Left renal pelvis (tissue), 4 donors: ENCODE measurements around the gene CGB3. TPM values are rescaled to one million over a fixed set of nuclear protein-coding genes. Genes with fewer than 3 reads are reported as not detected.

ENCODE experiments used
- DNase-seq, 4 donors: peaks; one replicate each; pipeline ENCODE4 v3.0.0-alpha.2; 2013; ENCODE audit warnings: low read depth in 4 of 4, low spot score in 3 of 4
- polyA plus RNA-seq, 4 donors: library from polyadenylated mRNA; unstranded; fragments of 120-200 nt; gene quantifications; one replicate each; pipeline ENCODE4 v1.2.1, GENCODE V29; 2013; ENCODE audit not compliant: insufficient read length in 4 of 4

The CGB3 gene
- polyA plus RNA-seq, 4 donors = 0.26 TPM; not detected in 3

DNA sequence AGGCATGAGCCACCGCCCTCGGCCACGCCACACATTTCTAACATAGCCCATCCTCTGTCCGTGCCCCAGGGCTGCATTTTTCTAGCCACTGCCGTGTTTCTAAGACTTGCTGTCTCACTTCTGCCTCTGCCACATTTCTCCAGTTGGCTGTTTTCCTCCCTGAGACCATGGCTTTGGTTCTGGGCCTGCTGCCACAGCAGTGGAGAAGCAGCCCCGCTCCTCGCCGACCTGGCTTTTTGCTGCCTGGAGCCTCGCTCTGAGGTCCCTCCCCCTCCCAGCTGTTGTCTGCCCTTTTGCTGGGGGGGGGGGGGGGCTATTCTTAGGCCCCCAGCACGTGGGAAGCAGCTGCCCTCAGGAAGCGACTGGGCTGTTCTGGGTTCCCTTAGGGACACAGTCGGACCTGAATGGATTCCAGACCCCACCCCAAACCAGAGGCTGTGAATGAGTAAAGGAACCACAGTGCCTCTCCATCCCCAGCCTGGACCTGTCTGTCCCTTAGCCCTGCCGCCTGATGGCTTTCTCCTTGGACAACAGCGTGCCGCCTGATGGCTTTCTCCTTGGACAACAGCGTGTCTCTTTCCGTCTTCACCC lies 34.3 kb downstream of the CGB3 start:
- no peak for DNase-seq

DNA sequence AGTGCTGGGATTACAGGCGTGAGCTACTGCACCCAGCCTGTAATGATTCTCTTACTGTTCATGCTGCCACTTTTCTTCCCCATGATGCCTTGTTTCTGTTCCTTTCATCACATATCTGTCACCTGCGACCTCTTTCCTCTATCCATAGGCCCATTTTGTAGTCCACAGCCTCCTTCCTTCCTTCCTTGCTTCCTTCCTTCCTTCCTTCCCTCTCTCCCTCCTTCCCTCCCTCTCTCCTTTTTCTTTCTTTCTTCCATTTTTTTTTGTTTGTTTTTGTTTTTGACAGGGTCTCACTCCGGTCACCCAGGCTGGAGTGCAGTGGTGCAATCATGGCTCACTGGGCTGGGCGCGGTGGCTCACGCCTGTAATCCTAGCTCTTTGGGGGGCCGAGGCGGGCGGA lies 35.3 kb downstream of the CGB3 start:
- no peak for DNase-seq

DNA sequence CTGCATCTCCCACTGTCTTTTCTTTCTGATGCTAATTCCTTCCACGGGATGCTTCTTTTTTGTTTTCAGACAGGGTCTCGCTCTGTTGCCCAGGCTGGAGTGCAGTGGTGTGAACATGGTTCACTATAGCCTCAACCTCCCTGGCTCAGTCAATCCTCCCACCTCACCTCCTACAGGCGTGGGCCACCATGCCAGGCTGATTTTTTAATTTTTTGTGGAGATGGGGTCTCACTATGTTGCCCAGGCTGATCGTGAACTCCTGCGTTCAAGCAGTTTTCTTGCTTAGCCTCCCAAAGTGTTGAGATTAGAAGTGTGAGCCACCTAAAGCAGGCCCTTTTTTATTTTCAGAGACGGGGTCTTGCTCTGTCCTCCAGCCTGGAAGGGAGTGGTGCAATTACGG lies 35.8 kb downstream of the CGB3 start:
- DNase-seq = no peak

DNA sequence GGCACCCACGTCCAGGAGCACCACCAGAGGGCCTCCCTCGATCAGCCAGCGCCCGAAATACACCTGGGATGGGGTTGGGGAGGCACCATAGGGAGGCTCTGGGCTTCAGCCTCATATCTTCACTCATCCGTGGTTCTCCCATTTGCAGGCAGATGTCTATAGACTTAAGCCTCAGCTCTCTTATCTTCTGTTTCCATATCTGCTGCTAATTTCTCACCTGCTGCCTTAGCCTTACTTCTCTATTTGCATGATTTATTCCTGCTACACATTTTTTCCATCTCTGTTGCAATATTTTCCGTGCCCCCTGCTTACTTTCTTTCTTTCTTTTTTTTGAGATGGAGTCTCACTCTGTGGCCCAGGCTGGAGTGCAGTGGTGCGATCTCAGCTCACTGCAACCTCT lies 36.8 kb downstream of the CGB3 start:
- no peak for DNase-seq

DNA sequence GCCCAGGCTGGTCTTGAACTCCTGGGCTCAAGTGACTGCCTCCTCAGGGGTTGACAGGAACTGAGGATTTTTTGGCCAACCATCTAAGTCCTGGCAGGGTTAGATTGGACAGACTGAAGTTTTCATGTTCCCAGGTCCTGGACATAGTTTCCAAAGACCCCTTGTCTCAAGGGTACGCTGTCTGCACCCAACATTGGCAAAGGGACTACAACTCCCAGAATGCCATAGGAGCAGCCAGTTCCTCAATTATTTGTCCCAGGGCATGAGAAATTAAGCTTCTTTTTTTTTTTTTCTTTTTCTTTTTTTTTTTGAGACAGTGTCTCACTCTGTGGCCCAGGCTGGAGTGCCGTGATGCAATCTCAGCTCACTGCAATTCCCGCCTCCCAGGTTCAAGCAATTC lies 37.9 kb downstream of the CGB3 start:
- no peak for DNase-seq

DNA sequence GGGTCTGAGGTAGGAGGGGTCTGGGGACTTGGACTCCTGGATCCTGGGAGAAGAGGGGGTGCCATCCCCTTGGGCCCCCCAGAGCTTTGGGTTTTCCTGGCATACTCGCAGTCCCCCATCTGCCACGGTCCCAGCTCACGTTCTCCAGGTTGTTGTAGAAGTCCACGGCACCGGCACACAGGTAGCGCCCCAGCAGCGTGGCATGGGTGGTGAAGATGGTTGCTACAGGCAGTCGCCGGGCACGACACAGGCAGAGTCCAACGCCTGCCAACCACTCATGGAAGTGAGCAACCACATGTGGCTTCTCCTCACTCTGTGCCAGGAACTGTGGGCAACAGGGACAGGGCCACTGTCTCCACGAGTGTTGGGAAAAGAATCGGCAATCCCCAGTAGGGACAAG lies 38.4 kb downstream of the CGB3 start:
- DNase-seq = no peak

DNA sequence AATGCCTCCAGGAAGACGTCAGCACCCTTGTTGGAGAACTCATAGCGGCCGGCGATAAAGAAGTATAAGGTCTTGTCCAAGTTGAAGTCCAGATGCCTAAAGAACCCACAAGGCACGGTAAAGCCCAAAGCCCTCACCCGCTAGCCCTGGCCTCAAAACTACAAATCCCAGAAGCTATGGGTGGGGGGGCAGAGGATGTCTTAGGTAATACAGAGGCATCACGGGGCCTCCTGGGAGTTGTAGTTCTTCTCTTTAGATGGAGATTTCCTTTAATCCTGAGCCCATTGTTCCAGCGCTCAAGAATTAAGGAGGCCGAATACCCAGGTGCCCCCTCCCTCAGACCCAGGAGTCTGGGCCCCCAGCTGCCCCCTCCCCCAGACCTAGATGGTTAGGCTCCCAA lies 41.9 kb downstream of the CGB3 start:
- DNase-seq = no peak

DNA sequence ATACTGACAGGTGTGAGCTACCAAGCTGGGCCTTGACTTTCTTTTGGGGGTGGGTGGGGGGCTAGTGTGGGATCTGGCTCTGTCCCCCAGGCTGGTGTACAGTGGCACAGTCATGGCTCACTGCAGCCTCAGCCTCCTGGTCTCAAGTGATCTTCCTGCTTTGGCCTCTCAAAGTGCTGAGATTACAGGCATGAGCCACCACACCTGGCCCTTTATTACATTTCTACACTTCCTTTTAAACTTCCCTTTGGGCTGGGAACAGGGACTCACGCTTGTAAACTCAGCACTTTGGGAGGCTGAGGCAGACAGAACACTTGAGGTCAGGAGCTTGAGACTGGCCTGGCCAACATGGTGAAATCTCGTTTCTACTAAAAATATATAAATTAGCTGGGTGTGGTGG lies 47.1 kb downstream of the CGB3 start:
- no peak for DNase-seq

DNA sequence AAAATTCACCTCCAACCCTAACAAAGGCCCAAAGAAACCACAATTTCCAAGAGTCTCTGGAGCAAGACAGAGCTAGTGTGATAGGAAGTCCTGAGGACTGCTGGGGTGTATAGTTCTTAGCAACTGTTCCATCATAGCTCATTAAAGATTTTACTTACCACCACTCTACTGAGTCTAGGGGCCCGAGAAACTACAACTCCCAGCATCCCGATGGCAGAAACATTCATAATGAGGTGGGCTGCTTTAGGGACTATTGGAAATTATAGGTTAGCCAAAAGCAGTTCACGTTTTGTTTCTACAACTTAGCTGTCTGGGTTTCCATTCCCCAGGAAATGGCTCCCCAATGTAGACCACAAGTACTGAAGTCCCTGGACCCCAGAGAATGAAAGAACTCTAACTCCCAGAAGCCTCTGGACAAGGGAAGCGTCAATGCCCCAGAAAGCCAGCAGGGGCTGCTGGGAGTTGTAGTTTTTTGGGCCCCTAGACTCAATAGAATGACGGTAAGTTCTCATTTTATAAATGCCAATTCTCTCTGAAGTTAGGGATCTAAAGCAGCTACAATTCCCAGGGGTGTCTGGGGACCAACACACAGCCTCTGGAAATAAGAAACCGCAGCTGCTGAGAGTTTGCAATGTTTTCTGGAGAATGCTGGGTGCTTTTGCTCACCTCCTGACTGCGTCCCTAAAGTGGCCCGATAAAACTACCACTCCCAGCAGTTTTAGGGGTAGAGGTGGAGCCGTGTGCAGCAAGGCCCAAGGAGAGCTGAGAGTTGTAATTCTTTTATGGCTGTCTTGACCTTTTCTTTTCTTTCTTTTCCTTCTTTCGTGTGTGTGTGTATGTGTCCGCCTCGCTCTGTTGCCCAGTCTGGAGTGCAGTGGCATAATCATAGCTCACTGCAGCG lies 47.9 kb downstream of the CGB3 start:
- DNase-seq = no peak

Other genes starting within 250 kb of the CGB3 start
- 10 to 100 TPM; 19.5 to 58.6 (median 32.0) TPM for gene BCAT2, start 213.3 kb downstream of the CGB3 start, polyA plus RNA-seq
- 10 to 100 TPM in 3 of 4 donors, 1 to 10 TPM in 1; 8.3 to 38.2 (median 26.3) TPM for gene HSD17B14, start 187.8 kb downstream of the CGB3 start, polyA plus RNA-seq
- gene PLEKHA4, start 155.7 kb downstream of the CGB3 start, polyA plus RNA-seq = 10 to 100 TPM; 19.8 to 60.5 (median 27.7) TPM
- 100 to 1,000 TPM in 1 of 4 donors, 10 to 100 TPM in 3; 30.6 to 343 (median 32.6) TPM for gene PPP1R15A, start 151.9 kb downstream of the CGB3 start, polyA plus RNA-seq
- 1 to 10 TPM in 3 of 4 donors, under 1 TPM in 1; 0.60 to 1.5 (median 1.3) TPM for gene TULP2, start 125.6 kb downstream of the CGB3 start, polyA plus RNA-seq
- gene NUCB1, start 124.0 kb downstream of the CGB3 start, polyA plus RNA-seq = 100 to 1,000 TPM; 223 to 314 (median 261) TPM
- 1 to 10 TPM; 1.6 to 8.0 (median 6.5) TPM for gene DHDH, start 90.6 kb downstream of the CGB3 start, polyA plus RNA-seq
- gene BAX, start 69.5 kb downstream of the CGB3 start, polyA plus RNA-seq = 10 to 100 TPM; 49.6 to 83.8 (median 71.4) TPM
- 1,000 to 10,000 TPM; 1,558 to 2,525 (median 2,184) TPM for gene FTL, start 59.0 kb downstream of the CGB3 start, polyA plus RNA-seq
- gene GYS1, start 31.0 kb downstream of the CGB3 start, polyA plus RNA-seq = 10 to 100 TPM; 24.0 to 50.7 (median 39.6) TPM
- gene RUVBL2, start 30.4 kb downstream of the CGB3 start, polyA plus RNA-seq = 10 to 100 TPM; 51.0 to 91.7 (median 79.3) TPM
- gene LHB, start 7.2 kb downstream of the CGB3 start, polyA plus RNA-seq = under 1 TPM in 1 of 4 donors, not detected in 3; 0.47 TPM
- under 1 TPM in 1 of 4 donors, not detected in 3; 0.35 TPM for gene CGB2, start 7.6 kb upstream of the CGB3 start, polyA plus RNA-seq
- not detected for gene CGB1, start 12.6 kb upstream of the CGB3 start, polyA plus RNA-seq
- under 1 TPM in 1 of 4 donors, not detected in 3; 0.18 TPM for gene CGB5, start 19.5 kb upstream of the CGB3 start, polyA plus RNA-seq
- under 1 TPM in 2 of 4 donors, not detected in 2; 0.18 to 0.22 TPM for gene CGB8, start 24.8 kb upstream of the CGB3 start, polyA plus RNA-seq
- 1 to 10 TPM in 3 of 4 donors, under 1 TPM in 1; 0.69 to 1.7 (median 1.2) TPM for gene CGB7, start 33.4 kb upstream of the CGB3 start, polyA plus RNA-seq
- gene NTF4, start 40.5 kb upstream of the CGB3 start, polyA plus RNA-seq = 1 to 10 TPM; 3.2 to 5.9 (median 4.7) TPM
- under 1 TPM in 3 of 4 donors, not detected in 1; 0.04 to 0.11 (median 0.05) TPM for gene KCNA7, start 48.4 kb upstream of the CGB3 start, polyA plus RNA-seq
- gene SNRNP70, start 61.1 kb upstream of the CGB3 start, polyA plus RNA-seq = 100 to 1,000 TPM; 254 to 427 (median 319) TPM
- gene LIN7B, start 90.0 kb upstream of the CGB3 start, polyA plus RNA-seq = 10 to 100 TPM in 1 of 4 donors, 1 to 10 TPM in 3; 6.4 to 13.3 (median 6.8) TPM
- 1 to 10 TPM in 2 of 4 donors, under 1 TPM in 2; 0.31 to 1.0 (median 0.70) TPM for gene C19orf73, start 94.8 kb upstream of the CGB3 start, polyA plus RNA-seq
- gene PPFIA3, start 95.2 kb upstream of the CGB3 start, polyA plus RNA-seq = 1 to 10 TPM; 5.0 to 8.3 (median 6.7) TPM
- 10 to 100 TPM; 26.7 to 41.9 (median 30.3) TPM for gene HRC, start 131.1 kb upstream of the CGB3 start, polyA plus RNA-seq
- gene TRPM4, start 133.5 kb upstream of the CGB3 start, polyA plus RNA-seq = 10 to 100 TPM; 18.1 to 39.9 (median 28.0) TPM